Uterus (tissue), 2 donors: ENCODE data around the gene RTN4RL2.

Source experiments
- POLR2A ChIP-seq, 2 donors: fragments of 450-650 bp; IDR thresholded peaks; one replicate each; pipeline ENCODE4 v1.6.1; 2016; ENCODE audit warnings: antibody characterized with exemption in 2 of 2, mild to moderate bottlenecking in 1 of 2, moderate library complexity in 1 of 2
- TF ChIP-seq, protein P1 (sequence below), 4 experiments: fragments of 200-600 bp in 2 of 4; fragments of 450-650 bp in 2 of 4; sonication (generic) in 2 of 4; IDR thresholded peaks; one replicate each; pipeline ENCODE4 v1.5.1; 2016 to 2019; ENCODE audit warnings: antibody characterized with exemption in 4 of 4, mild to moderate bottlenecking in 2 of 4, moderate library complexity in 1 of 4

DNA sequence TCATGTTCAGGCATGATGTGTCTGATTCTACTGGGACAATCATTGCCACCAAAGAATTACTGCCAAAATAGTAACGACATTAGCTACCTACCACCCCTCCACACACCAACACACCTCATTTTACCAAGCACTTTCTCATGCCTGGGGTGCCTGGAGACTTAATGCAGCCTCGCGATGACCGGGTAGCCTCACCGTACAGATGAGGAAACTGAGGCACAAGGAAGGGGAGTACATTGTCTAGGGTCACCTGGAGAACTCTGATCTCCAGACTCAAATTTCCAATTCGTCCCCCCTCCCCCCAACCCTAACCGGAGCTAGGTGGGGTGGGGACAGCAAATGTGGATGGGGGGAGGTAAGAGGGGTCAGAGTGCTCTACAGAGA is 2.7 kb upstream of the RTN4RL2 start:
- TF ChIP-seq, protein P1, sequence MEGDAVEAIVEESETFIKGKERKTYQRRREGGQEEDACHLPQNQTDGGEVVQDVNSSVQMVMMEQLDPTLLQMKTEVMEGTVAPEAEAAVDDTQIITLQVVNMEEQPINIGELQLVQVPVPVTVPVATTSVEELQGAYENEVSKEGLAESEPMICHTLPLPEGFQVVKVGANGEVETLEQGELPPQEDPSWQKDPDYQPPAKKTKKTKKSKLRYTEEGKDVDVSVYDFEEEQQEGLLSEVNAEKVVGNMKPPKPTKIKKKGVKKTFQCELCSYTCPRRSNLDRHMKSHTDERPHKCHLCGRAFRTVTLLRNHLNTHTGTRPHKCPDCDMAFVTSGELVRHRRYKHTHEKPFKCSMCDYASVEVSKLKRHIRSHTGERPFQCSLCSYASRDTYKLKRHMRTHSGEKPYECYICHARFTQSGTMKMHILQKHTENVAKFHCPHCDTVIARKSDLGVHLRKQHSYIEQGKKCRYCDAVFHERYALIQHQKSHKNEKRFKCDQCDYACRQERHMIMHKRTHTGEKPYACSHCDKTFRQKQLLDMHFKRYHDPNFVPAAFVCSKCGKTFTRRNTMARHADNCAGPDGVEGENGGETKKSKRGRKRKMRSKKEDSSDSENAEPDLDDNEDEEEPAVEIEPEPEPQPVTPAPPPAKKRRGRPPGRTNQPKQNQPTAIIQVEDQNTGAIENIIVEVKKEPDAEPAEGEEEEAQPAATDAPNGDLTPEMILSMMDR (IDR thresholded peaks at IDR 0.05): no peak
- TF ChIP-seq POLR2A (IDR thresholded peaks at IDR 0.05): no peak
